Liver (tissue), 3 donors: ENCODE measurements around the gene PAPPA.

ENCODE experiments used
- FOXA1 ChIP-seq: IDR thresholded peaks from 2 replicates; pipeline ENCODE4 v1.6.1; 2016; ENCODE audit warnings: antibody characterized with exemption
- GABPA ChIP-seq, 2 donors: IDR thresholded peaks in 1 of 2; conservative IDR thresholded peaks in 1 of 2; 2 replicates each; pipeline ENCODE4 v1.6.1; 2016; ENCODE audit warnings: antibody characterized with exemption in 2 of 2, mild to moderate bottlenecking in 1 of 2, moderate library complexity in 1 of 2
- HNF4A ChIP-seq, 2 donors: conservative IDR thresholded peaks; 2 replicates each; pipeline ENCODE4 v1.6.1; 2016; ENCODE audit warnings: antibody characterized with exemption in 2 of 2, mild to moderate bottlenecking in 2 of 2
- JUND ChIP-seq, 2 donors: IDR thresholded peaks; 2 replicates each; pipeline ENCODE4 v1.6.1; 2016; ENCODE audit warnings: antibody characterized with exemption in 2 of 2
- RAD21 ChIP-seq, 2 donors: IDR thresholded peaks; 2 replicates each; pipeline ENCODE4 v1.6.1; 2016; ENCODE audit warnings: antibody characterized with exemption in 2 of 2, mild to moderate bottlenecking in 2 of 2
- RXRA ChIP-seq, 2 donors: IDR thresholded peaks; 2 replicates each; pipeline ENCODE4 v1.6.1; 2017 to 2018; ENCODE audit warnings: antibody characterized with exemption in 2 of 2, mild to moderate bottlenecking in 1 of 2
- SP1 ChIP-seq: IDR thresholded peaks from 2 replicates; pipeline ENCODE4 v1.6.1; 2018; ENCODE audit warnings: antibody characterized with exemption, mild to moderate bottlenecking
- TAF1 ChIP-seq: conservative IDR thresholded peaks from 2 replicates; pipeline ENCODE4 v1.6.1; 2016; ENCODE audit warnings: antibody characterized with exemption, mild to moderate bottlenecking
- YY1 ChIP-seq: IDR thresholded peaks from 2 replicates; pipeline ENCODE4 v1.6.1; 2016; ENCODE audit warnings: antibody characterized with exemption, mild to moderate bottlenecking
- TF ChIP-seq, protein P1 (sequence below): fragments of 150-350 bp; IDR thresholded peaks from 2 replicates; pipeline ENCODE4 v1.5.1; 2017; ENCODE audit warnings: improper control_type of control experiment, low read depth, low read length; ENCODE audit not compliant: missing input control
- TF ChIP-seq, protein P2 (sequence below): IDR thresholded peaks from 2 replicates; pipeline ENCODE4 v1.6.1; 2016; ENCODE audit warnings: antibody characterized with exemption
- TF ChIP-seq, protein P3 (sequence below): IDR thresholded peaks from 2 replicates; pipeline ENCODE4 v1.6.1; 2016; ENCODE audit warnings: antibody characterized with exemption
- TF ChIP-seq, protein P4 (sequence below): IDR thresholded peaks from 2 replicates; pipeline ENCODE4 v1.6.1; 2016; ENCODE audit warnings: antibody characterized with exemption, mild to moderate bottlenecking
- TF ChIP-seq, protein P5 (sequence below): IDR thresholded peaks from 2 replicates; pipeline ENCODE4 v1.6.1; 2016; ENCODE audit warnings: antibody characterized with exemption
- donor health status: healthy.
- donor health status: healthy.

DNA sequence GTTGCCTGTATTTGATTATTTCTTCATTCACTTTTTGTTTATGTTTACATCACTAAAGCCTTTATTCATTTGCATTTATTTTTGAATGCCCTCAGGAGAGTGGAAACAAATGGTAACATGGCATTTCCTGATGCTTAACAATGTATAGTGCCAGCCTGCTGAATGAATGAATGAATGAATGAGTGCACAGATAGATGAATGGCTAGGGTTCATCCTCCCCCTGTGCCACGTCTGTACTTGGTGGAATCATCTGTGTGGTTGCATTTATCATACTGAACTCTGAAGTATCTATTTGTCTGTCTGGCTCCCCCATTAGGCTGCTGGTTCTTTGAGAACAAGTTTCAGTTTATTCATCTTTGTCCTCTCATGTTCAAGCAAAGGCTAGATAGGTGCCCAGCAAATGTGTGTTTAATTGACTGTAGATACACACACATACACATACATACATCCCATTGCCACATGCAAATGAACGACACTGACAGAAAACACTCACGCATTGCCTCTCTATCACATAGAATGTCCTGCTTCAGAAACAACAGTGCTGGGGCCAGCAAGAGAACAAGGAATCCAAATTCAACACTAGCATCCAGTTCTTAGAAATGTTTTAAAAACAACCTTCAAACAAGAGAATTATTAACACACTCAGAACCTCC, 150.4 kb downstream of the PAPPA start:
- TF ChIP-seq, protein P1, sequence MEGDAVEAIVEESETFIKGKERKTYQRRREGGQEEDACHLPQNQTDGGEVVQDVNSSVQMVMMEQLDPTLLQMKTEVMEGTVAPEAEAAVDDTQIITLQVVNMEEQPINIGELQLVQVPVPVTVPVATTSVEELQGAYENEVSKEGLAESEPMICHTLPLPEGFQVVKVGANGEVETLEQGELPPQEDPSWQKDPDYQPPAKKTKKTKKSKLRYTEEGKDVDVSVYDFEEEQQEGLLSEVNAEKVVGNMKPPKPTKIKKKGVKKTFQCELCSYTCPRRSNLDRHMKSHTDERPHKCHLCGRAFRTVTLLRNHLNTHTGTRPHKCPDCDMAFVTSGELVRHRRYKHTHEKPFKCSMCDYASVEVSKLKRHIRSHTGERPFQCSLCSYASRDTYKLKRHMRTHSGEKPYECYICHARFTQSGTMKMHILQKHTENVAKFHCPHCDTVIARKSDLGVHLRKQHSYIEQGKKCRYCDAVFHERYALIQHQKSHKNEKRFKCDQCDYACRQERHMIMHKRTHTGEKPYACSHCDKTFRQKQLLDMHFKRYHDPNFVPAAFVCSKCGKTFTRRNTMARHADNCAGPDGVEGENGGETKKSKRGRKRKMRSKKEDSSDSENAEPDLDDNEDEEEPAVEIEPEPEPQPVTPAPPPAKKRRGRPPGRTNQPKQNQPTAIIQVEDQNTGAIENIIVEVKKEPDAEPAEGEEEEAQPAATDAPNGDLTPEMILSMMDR, result no peak
- TF ChIP-seq JUND (IDR thresholded peaks at IDR 0.05) (no peak), SP1 (no peak), YY1 (no peak), TAF1 (no peak), RXRA (IDR thresholded peaks at IDR 0.05) (no peak), RAD21 (IDR thresholded peaks at IDR 0.05) (no peak), FOXA1 (no peak), GABPA (IDR thresholded peaks at IDR 0.05 in 1 of 2, conservative IDR thresholded peaks at IDR 0.05 in 1 of 2) (no peak), HNF4A (conservative IDR thresholded peaks at IDR 0.05) (no peak)
- TF ChIP-seq, protein P2, sequence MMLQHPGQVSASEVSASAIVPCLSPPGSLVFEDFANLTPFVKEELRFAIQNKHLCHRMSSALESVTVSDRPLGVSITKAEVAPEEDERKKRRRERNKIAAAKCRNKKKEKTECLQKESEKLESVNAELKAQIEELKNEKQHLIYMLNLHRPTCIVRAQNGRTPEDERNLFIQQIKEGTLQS, result no peak
- TF ChIP-seq, protein P3, sequence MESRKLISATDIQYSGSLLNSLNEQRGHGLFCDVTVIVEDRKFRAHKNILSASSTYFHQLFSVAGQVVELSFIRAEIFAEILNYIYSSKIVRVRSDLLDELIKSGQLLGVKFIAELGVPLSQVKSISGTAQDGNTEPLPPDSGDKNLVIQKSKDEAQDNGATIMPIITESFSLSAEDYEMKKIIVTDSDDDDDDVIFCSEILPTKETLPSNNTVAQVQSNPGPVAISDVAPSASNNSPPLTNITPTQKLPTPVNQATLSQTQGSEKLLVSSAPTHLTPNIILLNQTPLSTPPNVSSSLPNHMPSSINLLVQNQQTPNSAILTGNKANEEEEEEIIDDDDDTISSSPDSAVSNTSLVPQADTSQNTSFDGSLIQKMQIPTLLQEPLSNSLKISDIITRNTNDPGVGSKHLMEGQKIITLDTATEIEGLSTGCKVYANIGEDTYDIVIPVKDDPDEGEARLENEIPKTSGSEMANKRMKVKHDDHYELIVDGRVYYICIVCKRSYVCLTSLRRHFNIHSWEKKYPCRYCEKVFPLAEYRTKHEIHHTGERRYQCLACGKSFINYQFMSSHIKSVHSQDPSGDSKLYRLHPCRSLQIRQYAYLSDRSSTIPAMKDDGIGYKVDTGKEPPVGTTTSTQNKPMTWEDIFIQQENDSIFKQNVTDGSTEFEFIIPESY, result no peak
- TF ChIP-seq, protein P4, sequence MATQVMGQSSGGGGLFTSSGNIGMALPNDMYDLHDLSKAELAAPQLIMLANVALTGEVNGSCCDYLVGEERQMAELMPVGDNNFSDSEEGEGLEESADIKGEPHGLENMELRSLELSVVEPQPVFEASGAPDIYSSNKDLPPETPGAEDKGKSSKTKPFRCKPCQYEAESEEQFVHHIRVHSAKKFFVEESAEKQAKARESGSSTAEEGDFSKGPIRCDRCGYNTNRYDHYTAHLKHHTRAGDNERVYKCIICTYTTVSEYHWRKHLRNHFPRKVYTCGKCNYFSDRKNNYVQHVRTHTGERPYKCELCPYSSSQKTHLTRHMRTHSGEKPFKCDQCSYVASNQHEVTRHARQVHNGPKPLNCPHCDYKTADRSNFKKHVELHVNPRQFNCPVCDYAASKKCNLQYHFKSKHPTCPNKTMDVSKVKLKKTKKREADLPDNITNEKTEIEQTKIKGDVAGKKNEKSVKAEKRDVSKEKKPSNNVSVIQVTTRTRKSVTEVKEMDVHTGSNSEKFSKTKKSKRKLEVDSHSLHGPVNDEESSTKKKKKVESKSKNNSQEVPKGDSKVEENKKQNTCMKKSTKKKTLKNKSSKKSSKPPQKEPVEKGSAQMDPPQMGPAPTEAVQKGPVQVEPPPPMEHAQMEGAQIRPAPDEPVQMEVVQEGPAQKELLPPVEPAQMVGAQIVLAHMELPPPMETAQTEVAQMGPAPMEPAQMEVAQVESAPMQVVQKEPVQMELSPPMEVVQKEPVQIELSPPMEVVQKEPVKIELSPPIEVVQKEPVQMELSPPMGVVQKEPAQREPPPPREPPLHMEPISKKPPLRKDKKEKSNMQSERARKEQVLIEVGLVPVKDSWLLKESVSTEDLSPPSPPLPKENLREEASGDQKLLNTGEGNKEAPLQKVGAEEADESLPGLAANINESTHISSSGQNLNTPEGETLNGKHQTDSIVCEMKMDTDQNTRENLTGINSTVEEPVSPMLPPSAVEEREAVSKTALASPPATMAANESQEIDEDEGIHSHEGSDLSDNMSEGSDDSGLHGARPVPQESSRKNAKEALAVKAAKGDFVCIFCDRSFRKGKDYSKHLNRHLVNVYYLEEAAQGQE, result no peak
- TF ChIP-seq, protein P5, sequence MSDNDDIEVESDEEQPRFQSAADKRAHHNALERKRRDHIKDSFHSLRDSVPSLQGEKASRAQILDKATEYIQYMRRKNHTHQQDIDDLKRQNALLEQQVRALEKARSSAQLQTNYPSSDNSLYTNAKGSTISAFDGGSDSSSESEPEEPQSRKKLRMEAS, result no peak
